Cardiac muscle cell (in vitro differentiated cells and primary cell): Measurements from ENCODE around the gene ZNF292. TPM values are rescaled to one million over a fixed set of nuclear protein-coding genes. Genes with fewer than 3 reads are reported as not detected.

ENCODE experiments used
- DNase-seq, 2 donors: peaks; one replicate each; pipeline versions ENCODE4 v3.0.0 to v3.0.0-alpha.2; 2010 to 2017; ENCODE audit warnings: low read depth in 1 of 2, low spot score in 1 of 2
- H3K27ac ChIP-seq: fragments of 200-600 bp; sonication (generic); 2 replicates; pipeline ENCODE4 v1.5.1; 2016
- H3K27me3 ChIP-seq: fragments of 200-600 bp; sonication (generic); 2 replicates; pipeline ENCODE4 v1.6.0; 2016; ENCODE audit warnings: control low read depth
- H3K36me3 ChIP-seq: fragments of 200-600 bp; sonication (generic); 2 replicates; pipeline ENCODE4 v1.5.1; 2016; ENCODE audit warnings: control low read depth
- H3K4me1 ChIP-seq: fragments of 200-600 bp; sonication (generic); 2 replicates; pipeline ENCODE4 v1.8.1; 2017; ENCODE audit warnings: low read depth, mild to moderate bottlenecking, mixed run types
- H3K4me3 ChIP-seq: fragments of 200-600 bp; sonication (generic); 2 replicates; pipeline ENCODE4 v1.5.1; 2016; ENCODE audit warnings: mild to moderate bottlenecking
- H3K9me3 ChIP-seq: fragments of 200-600 bp; sonication (generic); 2 replicates; pipeline ENCODE4 v1.5.1; 2017; ENCODE audit warnings: low read depth, mild to moderate bottlenecking, control low read depth
- polyA plus RNA-seq: library from polyadenylated mRNA; unstranded; fragments of >200 nt; fragmentation: Nextera tagmentation; extraction: Ambion mirVana; gene quantifications from 2 replicates; pipeline ENCODE4 v1.2.1, GENCODE V29; 2016
- total RNA-seq: library from RNA; depleted of rRNA; stranded (reverse); fragments of >200 nt; gene quantifications from 2 replicates; pipeline ENCODE4 v1.2.3, GENCODE V29; 2016
- TF ChIP-seq, protein P1 (sequence below): IDR thresholded peaks from 2 replicates; pipeline ENCODE4 v1.5.1; 2012; ENCODE audit warnings: low read depth, mild to moderate bottlenecking, low read length

ZNF292 gene
- total and polyA plus RNA-seq, 2 experiments from 2014 or later, result 48.7 to 50.4 TPM

DNA sequence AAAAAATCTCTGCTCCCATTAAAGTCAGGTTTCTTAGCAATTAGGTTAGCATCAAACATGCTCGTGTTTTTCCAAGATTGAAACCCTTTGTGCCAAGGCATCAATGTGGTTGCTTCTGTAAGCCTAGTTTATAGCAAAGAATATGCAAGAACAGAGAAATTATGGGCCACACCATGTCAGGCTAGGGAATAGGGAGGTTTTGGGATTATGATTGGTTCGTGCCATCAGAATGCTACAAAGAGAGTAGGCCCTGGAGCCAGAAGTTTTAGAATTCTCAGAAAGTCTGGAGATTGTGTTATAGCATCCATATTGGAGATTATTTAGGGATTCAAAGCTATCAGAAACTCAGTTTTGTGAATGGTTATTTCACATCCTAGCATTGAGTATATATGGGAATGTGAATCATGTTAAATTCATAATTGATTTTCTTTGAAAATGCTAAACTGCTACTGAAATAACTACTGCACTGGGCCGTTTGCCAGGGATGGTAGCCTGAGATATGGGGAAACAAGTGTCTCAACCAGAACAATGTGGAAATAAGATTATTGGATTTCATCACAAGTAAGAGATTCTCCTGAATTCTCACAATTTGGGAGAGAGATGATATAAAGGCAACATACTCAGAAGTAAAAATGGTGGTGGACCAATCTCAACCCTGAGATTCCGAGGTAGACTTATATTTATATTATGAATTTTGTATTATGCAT, 45.3 kb downstream of the ZNF292 start:
- Histone ChIP-seq H3K36me3 (no peaks in the 10 kb centered on the region), H3K27me3 (no peaks in the 10 kb centered on the region), H3K4me3 (no peak overlapping the region), H3K27ac (peak overlapping the region; percentile 26), H3K9me3 (no peaks in the 10 kb centered on the region), H3K4me1 (peaks cover 12% of the 10 kb centered on the region)
- peak in 1 of 2 donors; percentile 59 for DNase-seq
- TF ChIP-seq, protein P1, sequence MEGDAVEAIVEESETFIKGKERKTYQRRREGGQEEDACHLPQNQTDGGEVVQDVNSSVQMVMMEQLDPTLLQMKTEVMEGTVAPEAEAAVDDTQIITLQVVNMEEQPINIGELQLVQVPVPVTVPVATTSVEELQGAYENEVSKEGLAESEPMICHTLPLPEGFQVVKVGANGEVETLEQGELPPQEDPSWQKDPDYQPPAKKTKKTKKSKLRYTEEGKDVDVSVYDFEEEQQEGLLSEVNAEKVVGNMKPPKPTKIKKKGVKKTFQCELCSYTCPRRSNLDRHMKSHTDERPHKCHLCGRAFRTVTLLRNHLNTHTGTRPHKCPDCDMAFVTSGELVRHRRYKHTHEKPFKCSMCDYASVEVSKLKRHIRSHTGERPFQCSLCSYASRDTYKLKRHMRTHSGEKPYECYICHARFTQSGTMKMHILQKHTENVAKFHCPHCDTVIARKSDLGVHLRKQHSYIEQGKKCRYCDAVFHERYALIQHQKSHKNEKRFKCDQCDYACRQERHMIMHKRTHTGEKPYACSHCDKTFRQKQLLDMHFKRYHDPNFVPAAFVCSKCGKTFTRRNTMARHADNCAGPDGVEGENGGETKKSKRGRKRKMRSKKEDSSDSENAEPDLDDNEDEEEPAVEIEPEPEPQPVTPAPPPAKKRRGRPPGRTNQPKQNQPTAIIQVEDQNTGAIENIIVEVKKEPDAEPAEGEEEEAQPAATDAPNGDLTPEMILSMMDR, result no peak

DNA sequence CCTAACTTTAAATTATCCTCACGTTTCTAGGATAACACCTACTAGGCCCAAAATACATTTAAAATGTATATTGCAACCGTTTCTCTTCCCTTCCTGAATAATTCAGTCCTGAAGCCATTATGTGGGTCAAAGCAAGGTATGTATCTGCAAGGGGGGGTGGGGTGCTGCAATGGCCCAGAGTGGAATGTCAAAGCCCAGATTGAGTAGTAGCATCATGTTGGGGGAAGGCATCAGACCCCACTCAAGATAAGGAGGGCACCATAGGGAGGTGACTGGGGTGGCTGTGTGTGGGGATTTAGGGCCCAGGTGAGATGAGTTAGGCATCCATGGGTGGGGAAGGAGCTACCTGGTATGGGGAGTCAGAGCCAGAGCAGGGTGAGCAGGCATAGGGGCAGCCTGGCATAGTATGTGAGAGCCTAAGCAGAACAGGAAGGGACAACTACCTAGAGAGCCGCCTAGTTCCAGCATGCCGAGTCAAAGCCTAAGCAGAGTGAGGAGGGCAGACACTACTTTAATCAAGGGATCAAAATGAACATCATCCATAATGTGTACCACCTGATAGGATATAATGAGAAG, 48.2 kb downstream of the ZNF292 start:
- TF ChIP-seq, protein P1, result no peak
- Histone ChIP-seq H3K27me3 (no peaks in the 10 kb centered on the region), H3K9me3 (no peaks in the 10 kb centered on the region), H3K27ac (peak overlapping the region; percentile 22), H3K36me3 (no peaks in the 10 kb centered on the region), H3K4me1 (peaks cover 28% of the 10 kb centered on the region), H3K4me3 (no peak overlapping the region)
- no peak for DNase-seq

DNA sequence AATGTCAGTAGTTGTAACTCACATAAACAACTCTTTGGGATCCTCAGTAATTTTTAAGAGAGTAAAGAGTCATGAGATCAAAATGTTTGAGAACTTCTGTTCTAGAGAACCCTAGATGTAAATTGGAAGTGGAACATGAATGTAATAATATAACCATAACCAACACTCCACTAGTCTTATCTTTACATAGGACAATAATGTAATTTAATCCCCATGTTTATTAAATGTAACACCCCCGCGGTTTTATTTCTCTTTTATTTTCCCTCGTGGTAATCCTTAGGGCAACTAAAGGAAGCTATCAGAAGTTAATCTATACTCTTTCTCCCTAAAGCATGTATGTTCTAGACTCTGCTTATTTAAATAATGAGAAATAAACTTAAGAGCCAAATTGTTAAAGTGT, 54.4 kb downstream of the ZNF292 start:
- no peak overlapping the region for H3K4me3 ChIP-seq
- no peak for DNase-seq
- TF ChIP-seq, protein P1, result no peak
- no peak overlapping the region for H3K27ac ChIP-seq
- no peaks in the 10 kb centered on the region for H3K9me3 ChIP-seq
- peaks cover 7% of the 10 kb centered on the region for H3K36me3 ChIP-seq
- no peaks in the 10 kb centered on the region for H3K27me3 ChIP-seq
- H3K4me1 ChIP-seq, result peaks cover 30% of the 10 kb centered on the region

DNA sequence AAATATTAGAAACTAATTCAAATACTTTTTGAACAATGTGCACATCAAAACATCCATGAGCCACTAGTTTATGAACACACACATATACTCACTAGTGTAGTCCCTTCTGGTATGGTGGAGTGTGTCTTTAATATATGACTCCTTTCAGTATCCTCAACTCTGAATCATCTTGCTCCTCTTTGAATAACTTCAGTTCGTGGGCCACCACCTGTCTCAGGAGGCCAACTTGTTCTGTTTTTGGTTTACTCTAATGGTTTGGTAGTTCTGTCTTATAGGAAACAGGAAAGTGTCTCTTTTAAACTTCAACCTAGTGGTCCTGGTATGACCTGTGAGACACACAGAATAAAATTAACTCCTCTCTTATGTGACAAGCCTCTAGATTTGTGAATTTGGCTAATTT, 55.6 kb downstream of the ZNF292 start:
- TF ChIP-seq, protein P1, result no peak
- DNase-seq, result no peak
- H3K36me3 ChIP-seq, result peaks cover 7% of the 10 kb centered on the region
- peaks cover 35% of the 10 kb centered on the region for H3K4me1 ChIP-seq
- H3K27ac ChIP-seq, result no peak overlapping the region
- no peaks in the 10 kb centered on the region for H3K9me3 ChIP-seq
- no peaks in the 10 kb centered on the region for H3K27me3 ChIP-seq
- H3K4me3 ChIP-seq, result no peak overlapping the region

DNA sequence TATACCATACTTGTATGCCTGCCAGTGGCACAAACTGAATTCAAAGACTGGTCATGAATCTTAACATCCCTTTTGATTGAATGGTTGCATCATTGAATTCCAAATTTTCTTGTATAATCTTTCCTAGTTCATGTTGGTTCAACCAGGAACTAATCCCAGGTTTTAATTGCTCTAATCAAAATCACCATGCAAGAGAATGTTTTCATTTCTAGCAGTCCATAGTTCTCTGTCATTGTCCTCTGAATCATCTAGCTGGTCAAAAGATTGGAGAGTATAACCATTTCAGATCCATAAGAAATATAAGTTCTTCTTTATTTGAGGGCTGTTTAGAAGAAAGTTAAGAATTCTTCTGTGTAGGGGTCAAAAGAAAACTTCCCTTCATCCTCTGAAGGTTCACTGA, 57.2 kb downstream of the ZNF292 start:
- H3K4me1 ChIP-seq, result peaks cover 24% of the 10 kb centered on the region
- no peak overlapping the region for H3K4me3 ChIP-seq
- peak overlapping the region; percentile 67 for H3K27ac ChIP-seq

More for the DNA sequence above, 57.2 kb downstream of the ZNF292 start:
- no peaks in the 10 kb centered on the region for H3K27me3 ChIP-seq
- no peak for DNase-seq
- H3K9me3 ChIP-seq, result no peaks in the 10 kb centered on the region
- H3K36me3 ChIP-seq, result peaks cover 18% of the 10 kb centered on the region
- TF ChIP-seq, protein P1, result no peak
